HG03175 (cell line): ENCODE results near the gene RMC1.

Experiments used
- ATAC-seq: cut with Tn5 transposase; IDR thresholded peaks from one replicate; pipeline ENCODE4 v1.9.1; 2021; ENCODE audit warnings: mild to moderate bottlenecking, moderate library complexity; ENCODE audit not compliant: unreplicated experiment

RMC1 gene

GRCh38 chr18:23529604-23530003 is 26.3 kb downstream of the RMC1 start:
- ATAC-seq: no peak

- ATAC-seq: no peak
Measured at GRCh38 chr18:23530195-23530594, 26.9 kb downstream of the RMC1 start.

GRCh38 chr18:23531912-23532311 is 28.6 kb downstream of the RMC1 start:
- no peak for ATAC-seq

DNA sequence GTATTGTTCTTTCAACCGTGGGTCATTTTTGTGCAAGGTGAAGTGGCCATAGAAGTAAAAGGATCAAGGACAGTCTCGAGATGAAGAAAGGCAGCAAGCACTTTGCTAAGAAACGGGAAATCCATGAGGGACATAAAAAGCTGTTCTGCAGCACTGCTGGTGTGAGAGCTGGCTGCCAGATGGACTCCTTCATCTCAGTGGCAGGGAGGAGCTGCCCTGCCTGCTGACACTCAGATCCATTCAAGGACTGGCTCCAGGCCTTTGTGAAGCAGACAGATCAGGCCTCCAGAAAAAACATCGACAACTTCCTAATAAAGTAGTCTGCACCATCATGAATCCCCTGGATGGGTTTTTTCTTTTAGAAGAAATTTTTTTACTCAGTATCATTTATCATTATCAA is 29.5 kb downstream of the RMC1 start:
- no peak for ATAC-seq

DNA sequence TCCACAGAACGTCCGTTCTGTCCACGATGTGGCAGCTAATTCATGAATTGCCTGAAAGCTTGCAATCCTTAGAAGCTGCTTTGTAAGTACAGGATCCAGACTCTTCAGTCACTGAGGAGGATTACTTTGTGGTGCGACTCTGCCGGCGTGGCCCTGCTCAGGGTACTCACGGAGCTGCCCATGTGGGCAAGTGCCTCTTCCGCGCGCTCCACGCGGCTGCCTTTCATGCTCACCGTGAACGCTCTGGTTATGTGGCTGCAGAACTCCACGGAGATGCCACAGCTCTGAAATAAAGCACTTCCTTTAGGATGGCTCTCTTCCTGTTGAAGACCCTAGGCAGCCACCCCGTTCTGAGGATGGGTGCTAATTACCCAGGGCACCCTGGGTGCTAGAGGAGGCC is 31.0 kb downstream of the RMC1 start:
- no peak for ATAC-seq

DNA sequence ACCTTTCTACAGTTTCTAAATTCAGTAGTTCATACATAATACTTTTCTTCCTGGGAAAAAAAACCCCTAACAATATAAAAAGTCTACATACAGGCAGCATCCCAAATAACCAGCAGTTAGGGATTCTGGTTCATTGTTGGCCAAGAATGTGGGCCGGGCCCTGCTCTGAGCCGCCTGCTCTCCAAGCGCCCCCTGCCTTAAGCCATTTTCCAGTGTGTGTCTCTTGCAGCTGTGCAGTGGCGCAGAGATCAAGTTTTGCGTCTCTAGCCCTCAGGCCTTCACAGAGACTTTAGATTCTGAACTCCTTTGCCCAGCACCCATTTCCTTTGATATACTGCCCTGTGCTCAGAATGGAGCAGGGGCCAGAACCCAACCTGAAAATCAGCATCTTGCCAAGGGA is 32.9 kb downstream of the RMC1 start:
- ATAC-seq: no peak

- no peak for ATAC-seq
Measured at GRCh38 chr18:23537274-23537673, 34.0 kb downstream of the RMC1 start.

GRCh38 chr18:23538001-23538400 is 34.7 kb downstream of the RMC1 start:
- ATAC-seq: no peak

DNA sequence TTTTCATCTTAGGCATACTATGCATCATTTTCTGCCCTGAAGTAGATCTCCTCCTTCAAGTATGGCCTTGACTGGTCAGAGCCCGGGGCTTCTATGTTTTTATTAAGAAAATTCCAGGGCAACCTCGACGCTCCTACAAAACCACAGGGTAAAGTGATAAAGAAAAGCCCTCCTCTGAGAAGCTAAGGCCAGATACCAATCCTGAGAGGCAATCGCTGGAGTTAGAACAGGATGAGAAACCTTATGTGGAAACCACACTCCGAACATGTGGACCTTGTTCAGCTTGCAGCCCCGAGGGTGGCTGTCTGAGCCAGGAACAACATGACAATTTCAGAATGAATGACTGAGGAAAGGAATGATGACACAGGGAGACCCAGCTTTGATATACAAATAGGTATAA is 35.6 kb downstream of the RMC1 start:
- ATAC-seq: no peak

- no peak for ATAC-seq
Measured at GRCh38 chr18:23539296-23539695, 36.0 kb downstream of the RMC1 start.

GRCh38 chr18:23539911-23540525 is 36.7 kb downstream of the RMC1 start:
- ATAC-seq: no peak

DNA sequence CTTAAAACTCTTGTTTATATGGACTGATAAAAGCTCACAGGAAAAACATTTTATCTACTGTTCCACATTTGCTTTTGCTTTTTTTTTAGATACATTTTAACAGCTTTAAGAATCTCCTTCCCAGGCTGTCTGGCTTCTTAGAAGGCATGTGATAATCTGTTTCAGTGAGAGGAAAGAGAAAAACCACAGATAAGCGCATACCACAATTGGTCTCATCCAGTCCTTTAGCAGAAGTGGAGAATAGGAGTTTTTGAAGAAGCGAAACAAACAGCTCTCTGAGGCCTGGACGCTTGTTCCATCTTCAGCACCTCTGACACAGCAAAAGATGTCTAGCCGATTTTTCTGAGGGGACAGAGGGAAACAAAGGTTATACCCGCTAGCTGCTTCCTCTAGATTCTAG is 37.6 kb downstream of the RMC1 start:
- ATAC-seq: peak; percentile 69

- ATAC-seq: no peak
Measured at GRCh38 chr18:23541349-23542093, 38.2 kb downstream of the RMC1 start.

DNA sequence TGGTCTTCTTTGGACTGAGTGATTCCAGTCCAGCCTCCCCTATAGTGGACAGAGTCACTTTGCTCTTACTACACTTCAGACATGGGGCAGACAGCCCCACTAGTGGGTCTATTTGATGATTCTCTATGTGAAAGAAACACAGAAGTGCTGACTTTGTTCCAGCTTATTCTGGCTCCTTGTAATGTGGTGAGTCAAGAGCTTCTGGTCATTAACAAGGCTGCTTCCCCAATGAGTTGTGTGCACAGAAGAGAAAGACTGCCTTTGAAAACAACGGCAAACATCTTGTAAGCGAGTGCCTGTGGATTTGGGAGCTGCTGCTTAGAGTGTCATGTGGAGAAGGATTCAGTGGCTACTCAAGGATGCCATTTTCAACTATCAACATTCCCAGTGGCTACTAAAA is 39.1 kb downstream of the RMC1 start:
- ATAC-seq: no peak

DNA sequence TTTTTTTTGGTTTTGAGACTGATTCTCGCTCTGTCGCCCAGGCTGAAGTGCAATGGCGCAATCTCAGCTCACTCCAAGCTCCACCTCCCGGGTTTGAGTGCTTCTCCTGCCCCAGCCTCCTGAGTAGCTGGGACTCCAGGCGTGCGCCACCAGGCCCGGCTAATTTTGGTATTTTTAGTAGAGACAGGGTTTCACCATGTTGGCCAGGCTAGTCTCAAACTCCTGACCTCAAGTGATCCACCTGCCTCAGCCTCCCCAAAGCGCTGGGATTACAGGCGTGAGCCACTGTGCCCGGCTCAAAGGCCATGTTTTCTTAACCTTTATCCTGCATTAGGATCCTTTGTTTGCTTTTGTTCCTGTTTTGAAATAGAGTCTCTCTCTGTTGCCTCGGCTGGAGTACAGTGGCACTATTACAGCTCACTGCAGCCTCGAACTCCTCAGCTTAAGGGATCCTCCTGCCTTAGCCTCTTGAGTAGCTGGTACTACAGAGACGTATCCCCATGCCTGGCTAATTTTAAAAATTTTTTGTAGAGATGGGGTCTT is 42.0 kb downstream of the RMC1 start:
- ATAC-seq: no peak

GRCh38 chr18:23547306-23547705 is 44.0 kb downstream of the RMC1 start:
- no peak for ATAC-seq

DNA sequence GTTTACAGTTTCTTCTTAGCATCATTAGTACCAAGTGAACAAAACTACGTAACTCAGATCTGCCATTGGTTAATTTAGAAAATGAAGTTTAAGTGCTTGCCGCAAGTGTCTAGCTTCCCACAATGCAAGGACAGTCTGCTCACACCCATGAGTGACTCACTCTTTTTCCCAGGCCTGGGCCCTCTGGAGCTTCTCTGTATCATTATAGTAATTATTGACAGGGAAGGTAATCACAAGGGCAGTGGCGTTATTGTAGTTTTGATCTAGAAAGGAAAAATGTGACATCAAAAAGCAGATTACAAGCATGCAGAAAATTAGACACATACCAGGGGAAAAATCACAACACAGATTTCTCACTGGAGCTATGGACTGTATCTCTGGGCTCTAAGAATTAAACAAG is 44.5 kb downstream of the RMC1 start:
- no peak for ATAC-seq

DNA sequence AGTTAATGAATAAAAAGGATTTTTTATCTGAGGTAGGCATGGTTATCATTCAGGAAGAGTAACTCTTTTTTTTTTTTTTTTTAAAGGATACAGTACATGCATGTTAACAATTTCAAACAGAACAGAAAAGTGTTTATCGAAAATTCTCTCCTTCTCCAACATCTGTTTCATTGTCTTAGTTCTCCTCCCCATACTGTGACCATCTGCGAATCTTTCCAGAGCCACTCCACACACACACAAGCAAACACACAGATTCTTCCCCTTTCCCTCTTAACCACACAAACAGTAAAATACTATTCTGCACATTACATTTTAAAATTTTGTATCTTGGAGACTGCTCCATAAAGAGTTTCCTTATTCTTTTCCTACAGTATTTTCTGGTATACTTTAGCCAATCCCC is 45.0 kb downstream of the RMC1 start:
- ATAC-seq: no peak

GRCh38 chr18:23548719-23549118 is 45.4 kb downstream of the RMC1 start:
- no peak for ATAC-seq

- no peak for ATAC-seq
Measured at GRCh38 chr18:23550898-23551297, 47.6 kb downstream of the RMC1 start.

DNA sequence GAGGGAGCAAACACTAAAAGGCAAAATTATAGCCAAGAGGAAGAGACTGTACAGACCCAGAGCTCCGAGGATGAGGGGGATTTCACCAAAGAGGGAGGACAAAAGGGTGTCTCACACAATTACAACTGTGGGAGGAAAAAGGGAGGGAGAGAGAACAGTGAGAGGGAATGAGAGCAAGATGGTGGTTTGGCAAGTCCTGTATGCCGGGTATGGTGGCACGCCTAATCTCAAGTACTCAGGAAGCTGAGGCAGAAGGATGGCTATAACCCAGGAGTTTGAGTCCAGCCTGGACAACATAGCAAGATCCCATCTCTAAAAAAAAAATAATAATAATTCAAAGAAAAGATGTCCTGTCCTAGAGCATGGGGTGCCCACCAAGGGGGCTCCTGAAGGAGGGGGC is 48.7 kb downstream of the RMC1 start:
- no peak for ATAC-seq

- ATAC-seq: no peak
Measured at GRCh38 chr18:23552505-23552904, 49.2 kb downstream of the RMC1 start.

DNA sequence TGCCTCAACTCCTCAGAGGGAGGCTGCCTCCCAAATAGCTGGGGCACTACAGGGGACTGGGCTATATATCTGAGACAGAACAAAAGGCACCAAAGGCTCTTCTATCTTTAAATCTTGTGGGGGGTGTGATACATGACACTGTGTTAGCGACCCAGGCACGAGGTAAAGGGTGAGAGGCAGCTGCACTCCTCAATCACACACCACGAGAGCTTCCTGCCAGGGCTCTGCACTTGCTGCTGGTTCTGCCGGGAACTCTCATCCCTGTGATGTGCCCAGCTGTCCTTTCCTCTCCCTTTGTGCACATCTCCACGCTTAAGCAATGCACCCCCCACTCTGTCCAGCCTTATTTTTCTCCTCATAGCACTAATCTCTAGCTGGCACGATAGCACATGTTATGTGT is 50.6 kb downstream of the RMC1 start:
- ATAC-seq: no peak
